CD4-positive, alpha-beta T cell treated with Interleukin-15 for 1 hour (primary cell): Measurements from ENCODE around the gene MYH8.

ENCODE experiments used
- DNase-seq: peaks from one replicate; pipeline ENCODE4 v3.0.0-alpha.2; 2020

Gene MYH8

GRCh38 chr17:10421900-10422542 lies at the start of gene MYH8:
TSS of gene MYH8 (minus strand) at chr17:10421950. CDS start at chr17:10420227, 1,723 bp downstream.
- DNase-seq, result no peak

DNA sequence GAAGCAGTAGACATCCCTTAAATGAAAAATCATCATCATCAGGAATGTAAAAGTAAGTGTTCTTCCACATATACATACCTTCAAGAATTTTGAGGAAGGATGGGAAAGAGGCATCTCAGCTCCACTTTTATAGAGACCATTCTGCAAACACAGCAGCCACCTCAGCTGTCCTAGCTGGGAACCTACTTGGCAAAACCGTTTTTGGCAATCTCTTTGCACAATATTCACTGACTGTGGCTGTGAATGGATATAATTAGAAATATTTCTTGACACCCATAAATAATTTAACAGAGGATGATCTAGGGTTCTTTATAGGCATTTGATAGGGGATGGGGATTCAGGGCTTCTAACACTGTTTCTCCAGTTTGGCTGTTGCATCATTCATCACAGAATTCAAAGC lies 47.7 kb upstream of the MYH8 start, which contains the start of gene MYH4:
Gene MYH4, minus strand, starts transcription at position 101 of the 400 bp plus-strand sequence. CDS start 2,814 bp downstream, outside the sequence.
- no peak for DNase-seq

DNA sequence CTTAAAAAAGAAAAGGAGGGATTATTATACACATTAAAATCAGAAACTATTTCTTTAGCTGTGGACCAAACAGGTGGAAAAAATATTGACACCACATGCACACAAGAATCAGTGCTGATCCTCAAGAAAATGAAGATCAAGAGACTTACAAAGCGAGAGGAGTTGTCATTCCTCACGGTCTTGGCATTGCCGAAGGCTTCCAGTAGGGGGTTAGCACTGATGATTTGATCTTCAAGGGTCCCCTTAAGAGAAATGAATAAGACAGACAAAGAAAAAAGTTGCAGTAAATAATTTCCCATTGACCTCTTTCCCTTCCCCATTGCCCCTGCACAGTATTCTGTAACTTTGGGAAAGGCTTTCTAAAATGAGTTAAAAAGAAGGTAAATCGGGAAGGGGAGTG lies 41.7 kb upstream of the MYH8 start:
- no peak for DNase-seq

GRCh38 chr17:10460062-10460461 lies 38.3 kb upstream of the MYH8 start:
- DNase-seq, result no peak

DNA sequence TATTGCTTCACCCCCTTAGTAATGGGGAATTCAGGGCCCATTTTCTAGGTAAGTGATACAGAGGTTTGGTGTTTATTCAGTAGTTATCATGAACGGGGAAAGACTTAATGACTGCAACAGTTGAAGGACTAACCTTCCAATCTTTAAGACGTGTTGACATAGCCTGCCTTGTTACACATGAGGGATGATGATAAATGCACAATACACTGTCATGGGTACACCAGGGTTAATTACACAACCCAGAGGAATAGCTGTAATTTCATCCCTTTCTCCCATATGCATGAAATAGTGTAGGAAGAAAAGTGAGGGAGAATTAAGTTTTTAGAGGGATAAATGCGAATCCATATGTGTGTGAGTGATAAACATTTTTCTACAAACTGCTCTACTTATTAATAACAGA lies 37.0 kb upstream of the MYH8 start:
- no peak for DNase-seq

- no peak for DNase-seq
Measured at GRCh38 chr17:10457952-10458351, 36.2 kb upstream of the MYH8 start.

- DNase-seq, result no peak
Measured at GRCh38 chr17:10447026-10447931, 25.5 kb upstream of the MYH8 start.

GRCh38 chr17:10439816-10440215 lies 18.1 kb upstream of the MYH8 start:
- no peak for DNase-seq

DNA sequence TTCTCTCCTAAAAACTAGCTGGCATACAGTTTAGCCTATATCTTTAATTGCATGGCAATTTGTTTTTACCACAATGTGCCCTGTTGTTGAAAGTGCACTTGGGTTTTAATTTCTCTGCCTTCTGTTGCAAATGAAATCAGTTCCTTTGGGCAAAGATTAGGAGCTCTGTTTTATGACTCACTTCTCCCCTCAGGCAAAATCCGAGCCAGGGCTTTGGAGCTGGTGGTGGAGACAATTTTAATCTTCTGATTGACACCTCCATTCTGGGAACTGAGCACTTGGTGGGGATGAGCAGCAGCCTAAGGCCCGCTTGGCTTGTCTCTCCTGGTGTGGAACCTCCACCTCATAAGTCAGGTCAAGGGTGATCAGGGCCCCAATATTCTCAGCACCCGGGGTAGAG lies 13.3 kb upstream of the MYH8 start:
- no peak for DNase-seq

GRCh38 chr17:10429421-10430045 lies 7.8 kb upstream of the MYH8 start:
- DNase-seq, result no peak

GRCh38 chr17:10428781-10429180 lies 7.0 kb upstream of the MYH8 start:
- DNase-seq, result no peak

GRCh38 chr17:10421211-10421610 lies 539 bp downstream of the MYH8 start:
- no peak for DNase-seq

GRCh38 chr17:10420811-10421210 lies 939 bp downstream of the MYH8 start:
- DNase-seq, result no peak

GRCh38 chr17:10417431-10417830 lies 4.3 kb downstream of the MYH8 start:
- no peak for DNase-seq

DNA sequence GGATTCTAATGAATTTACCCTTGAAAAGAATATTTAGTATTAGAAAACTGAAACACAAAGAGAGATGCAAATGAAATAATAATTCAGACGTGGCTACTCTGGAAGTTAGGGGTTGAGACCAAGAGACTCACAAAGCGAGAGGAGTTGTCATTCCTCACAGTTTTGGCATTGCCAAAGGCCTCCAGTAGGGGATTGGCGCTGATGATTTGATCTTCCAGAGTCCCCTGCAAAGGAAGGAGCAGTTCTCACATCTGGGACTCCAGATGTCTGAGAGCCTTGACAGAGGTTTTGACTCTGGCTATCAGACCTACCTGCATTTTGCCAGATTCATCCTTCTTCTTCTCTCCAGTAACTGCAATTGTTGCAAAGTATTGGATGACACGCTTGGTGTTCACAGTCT lies 6.6 kb downstream of the MYH8 start:
- DNase-seq, result no peak

GRCh38 chr17:10403589-10403988 lies 18.2 kb downstream of the MYH8 start:
- no peak for DNase-seq

GRCh38 chr17:10398352-10398751 lies 23.4 kb downstream of the MYH8 start:
- no peak for DNase-seq

GRCh38 chr17:10396524-10397163 lies 25.1 kb downstream of the MYH8 start:
- DNase-seq, result no peak

GRCh38 chr17:10394201-10394887 lies 27.4 kb downstream of the MYH8 start:
- no peak for DNase-seq

GRCh38 chr17:10392880-10393279 lies 28.9 kb downstream of the MYH8 start:
- no peak for DNase-seq

DNA sequence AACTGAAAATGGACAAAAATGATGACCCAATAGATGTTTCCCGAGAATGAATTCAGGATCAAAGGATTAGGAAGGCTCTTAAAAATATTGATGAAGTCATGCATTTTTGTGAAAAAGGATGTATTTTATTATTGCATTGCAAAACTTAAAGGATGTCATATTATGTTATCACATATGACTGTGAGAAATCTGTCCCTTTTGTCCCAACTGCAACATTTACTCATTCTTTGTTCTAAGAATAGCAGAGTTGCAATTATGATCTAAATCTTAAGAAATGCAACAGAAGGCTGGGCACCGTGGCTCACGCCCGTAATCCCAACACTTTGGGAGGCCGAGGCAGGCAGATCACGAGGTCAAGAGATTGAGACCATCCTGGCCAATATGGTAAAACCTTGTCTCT lies 35.9 kb downstream of the MYH8 start:
- no peak for DNase-seq

DNA sequence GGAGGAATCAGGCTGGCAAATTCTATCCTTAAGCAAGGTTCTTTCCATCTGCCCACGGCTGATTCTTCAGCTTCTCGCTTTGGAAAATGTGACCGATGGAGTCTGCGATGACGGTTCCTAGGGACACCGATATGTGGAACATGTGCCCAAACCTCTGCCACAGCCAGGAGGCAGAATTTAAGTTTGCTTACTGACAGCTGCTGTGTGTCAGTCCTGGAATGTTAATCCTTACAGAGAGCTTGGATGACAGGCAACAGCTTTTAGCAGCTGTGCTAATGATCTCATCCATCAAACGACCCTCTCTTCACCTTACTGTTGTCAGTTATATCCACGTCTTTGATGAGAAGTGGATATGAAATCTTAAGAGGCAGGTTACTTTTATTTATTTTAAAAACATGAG lies 37.6 kb downstream of the MYH8 start:
- no peak for DNase-seq
